Activated naive CD8-positive, alpha-beta T cell treated with anti-CD3 and anti-CD28 coated beads, Interleukin-2, amount 50 U/mL, for 24 hours (primary cell): ENCODE results near the gene RSPRY1.
A peak's percentile ranks its signal among the peaks of the same experiment; 100 is the strongest.

ENCODE experiments used
- ATAC-seq: fragments of 150-1000 bp; cut with Tn5 transposase; one replicate; pipeline ENCODE4 v1.10.0; 2021
- DNase-seq: peaks from one replicate; pipeline ENCODE4 v3.0.0; 2021
- H3K27ac Mint-ChIP-seq: one replicate; pipeline ENCODE4 v1.8.0; 2021; ENCODE audit warnings: mild to moderate bottlenecking, mixed read lengths
- H3K27me3 Mint-ChIP-seq: one replicate; pipeline ENCODE4 v1.8.0; 2021; ENCODE audit warnings: mixed read lengths
- H3K36me3 Mint-ChIP-seq: one replicate; pipeline ENCODE4 v1.8.0; 2021; ENCODE audit warnings: low read depth, mixed read lengths
- H3K4me1 Mint-ChIP-seq: one replicate; pipeline ENCODE4 v1.8.0; 2021; ENCODE audit warnings: mixed read lengths
- H3K4me3 Mint-ChIP-seq: one replicate; pipeline ENCODE4 v1.8.0; 2021; ENCODE audit warnings: mild to moderate bottlenecking, moderate library complexity, mixed read lengths
- H3K9me3 Mint-ChIP-seq: one replicate; pipeline ENCODE4 v1.8.0; 2021; ENCODE audit warnings: mixed read lengths

RSPRY1 gene

DNA sequence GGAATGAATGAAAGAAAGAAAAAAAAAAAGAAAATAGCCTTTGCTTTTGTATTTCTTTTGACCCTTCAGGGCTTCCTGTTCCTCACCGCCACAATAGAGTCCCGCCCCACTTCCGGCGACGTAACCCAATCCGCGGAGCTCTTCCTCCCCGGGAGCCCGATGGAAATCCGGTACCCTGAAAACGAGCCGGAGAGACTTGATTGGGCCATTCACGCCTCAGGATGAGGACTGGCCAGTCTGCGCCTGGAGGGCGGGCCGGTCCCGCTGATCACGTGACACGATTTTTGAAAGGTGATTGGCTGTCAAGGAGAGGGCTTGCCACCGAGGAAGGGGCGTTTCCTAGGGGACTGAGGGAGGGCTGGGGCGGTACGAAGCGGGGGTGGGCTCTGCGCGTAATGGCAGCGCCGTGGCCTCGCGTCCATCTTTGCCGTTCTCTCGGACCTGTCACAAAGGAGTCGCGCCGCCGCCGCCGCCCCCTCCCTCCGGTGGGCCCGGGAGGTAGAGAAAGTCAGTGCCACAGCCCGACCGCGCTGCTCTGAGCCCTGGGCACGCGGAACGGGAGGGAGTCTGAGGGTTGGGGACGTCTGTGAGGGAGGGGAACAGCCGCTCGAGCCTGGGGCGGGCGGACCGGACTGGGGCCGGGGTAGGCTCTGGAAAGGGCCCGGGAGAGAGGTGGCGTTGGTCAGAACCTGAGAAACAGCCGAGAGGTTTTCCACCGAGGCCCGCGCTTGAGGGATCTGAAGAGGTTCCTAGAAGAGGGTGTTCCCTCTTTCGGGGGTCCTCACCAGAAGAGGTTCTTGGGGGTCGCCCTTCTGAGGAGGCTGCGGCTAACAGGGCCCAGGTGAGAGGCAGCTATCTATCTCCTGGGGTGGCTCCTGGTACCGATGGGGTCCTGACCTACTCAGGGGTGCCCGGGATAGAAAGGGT lies at the start of gene RSPRY1, which contains the start of gene PSME3IP1:
TSS of gene RSPRY1 (plus strand) at position 385 of the 927 bp plus-strand sequence. CDS start 18,330 bp downstream, outside the sequence.
TSS of gene PSME3IP1 (minus strand) at position 95 of the 927 bp plus-strand sequence. CDS start 12,185 bp downstream, outside the sequence.
- peak within 1 kb of the TSS; percentile 84 for H3K27ac Mint-ChIP-seq
- no peaks in the 10 kb centered on the region for H3K9me3 Mint-ChIP-seq
- DNase-seq (peak; percentile 97), ATAC-seq (peak; percentile 96)
- H3K4me1 Mint-ChIP-seq, result peaks cover 51% of the 10 kb centered on the region
- H3K4me3 Mint-ChIP-seq, result peak within 1 kb of the TSS; percentile 95
- H3K36me3 Mint-ChIP-seq, result peaks cover 17% of the 10 kb centered on the region
- H3K27me3 Mint-ChIP-seq, result peaks cover 2% of the 10 kb centered on the region

- Mint-ChIP-seq H3K4me3 (no peak overlapping the region), H3K9me3 (no peaks in the 10 kb centered on the region), H3K27me3 (no peaks in the 10 kb centered on the region), H3K27ac (no peak overlapping the region), H3K4me1 (peaks cover 54% of the 10 kb centered on the region), H3K36me3 (no peaks in the 10 kb centered on the region)
- DNase-seq, result no peak
- no peak for ATAC-seq
Measured at GRCh38 chr16:57137043-57137442, 49.1 kb upstream of the RSPRY1 start.

GRCh38 chr16:57137566-57138273 lies 48.4 kb upstream of the RSPRY1 start:
- no peaks in the 10 kb centered on the region for H3K27me3 Mint-ChIP-seq
- H3K4me3 Mint-ChIP-seq, result no peak overlapping the region
- DNase-seq (no peak), ATAC-seq (no peak)
- H3K36me3 Mint-ChIP-seq, result no peaks in the 10 kb centered on the region
- no peaks in the 10 kb centered on the region for H3K9me3 Mint-ChIP-seq
- H3K27ac Mint-ChIP-seq, result no peak overlapping the region
- peaks cover 55% of the 10 kb centered on the region for H3K4me1 Mint-ChIP-seq

GRCh38 chr16:57138281-57138935 lies 47.7 kb upstream of the RSPRY1 start:
- Mint-ChIP-seq H3K27me3 (no peaks in the 10 kb centered on the region), H3K4me3 (no peak overlapping the region), H3K4me1 (peaks cover 51% of the 10 kb centered on the region), H3K27ac (no peak overlapping the region), H3K36me3 (no peaks in the 10 kb centered on the region), H3K9me3 (no peaks in the 10 kb centered on the region)
- no peak for ATAC-seq
- no peak for DNase-seq

DNA sequence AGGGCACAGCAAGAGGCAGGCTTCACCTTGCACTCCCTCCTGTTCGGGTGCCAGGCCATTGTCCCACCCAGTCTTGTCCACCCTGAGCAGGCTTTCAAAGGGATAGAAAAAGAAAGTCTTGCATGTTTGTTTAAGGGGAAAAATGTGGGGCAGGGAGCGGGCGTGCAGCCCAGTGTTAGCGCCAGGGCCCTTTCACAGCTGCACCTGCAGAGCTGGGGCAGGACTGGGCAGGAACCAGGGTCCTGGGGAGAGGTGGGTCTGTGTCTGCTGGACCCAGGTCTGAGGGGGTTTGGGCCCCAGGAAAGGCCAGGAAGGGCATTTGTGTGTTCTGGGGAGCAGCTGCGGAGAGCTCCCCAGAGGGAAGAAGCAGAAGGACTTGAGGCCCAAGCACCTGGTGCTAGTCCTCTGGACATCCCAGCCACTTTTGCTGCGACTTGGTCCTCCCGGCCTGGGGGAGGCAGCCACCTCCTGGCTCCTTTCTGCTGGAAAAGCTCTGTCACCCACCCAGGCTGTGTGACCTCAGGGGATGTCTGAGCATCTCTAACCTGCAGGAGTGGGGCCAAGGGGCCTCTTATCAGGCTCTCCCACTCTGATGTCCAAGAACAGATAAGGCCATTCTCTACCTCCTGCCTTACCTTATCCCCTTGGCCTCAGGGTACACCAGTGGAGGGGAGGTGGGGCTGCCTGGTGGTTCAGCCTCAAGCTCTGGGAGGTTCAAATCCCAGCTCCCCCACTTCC lies 45.0 kb upstream of the RSPRY1 start:
- Mint-ChIP-seq H3K4me1 (peaks cover 25% of the 10 kb centered on the region), H3K27me3 (no peaks in the 10 kb centered on the region), H3K9me3 (no peaks in the 10 kb centered on the region), H3K36me3 (no peaks in the 10 kb centered on the region), H3K4me3 (no peak overlapping the region), H3K27ac (peak overlapping the region; percentile 85)
- no peak for DNase-seq
- ATAC-seq, result no peak

DNA sequence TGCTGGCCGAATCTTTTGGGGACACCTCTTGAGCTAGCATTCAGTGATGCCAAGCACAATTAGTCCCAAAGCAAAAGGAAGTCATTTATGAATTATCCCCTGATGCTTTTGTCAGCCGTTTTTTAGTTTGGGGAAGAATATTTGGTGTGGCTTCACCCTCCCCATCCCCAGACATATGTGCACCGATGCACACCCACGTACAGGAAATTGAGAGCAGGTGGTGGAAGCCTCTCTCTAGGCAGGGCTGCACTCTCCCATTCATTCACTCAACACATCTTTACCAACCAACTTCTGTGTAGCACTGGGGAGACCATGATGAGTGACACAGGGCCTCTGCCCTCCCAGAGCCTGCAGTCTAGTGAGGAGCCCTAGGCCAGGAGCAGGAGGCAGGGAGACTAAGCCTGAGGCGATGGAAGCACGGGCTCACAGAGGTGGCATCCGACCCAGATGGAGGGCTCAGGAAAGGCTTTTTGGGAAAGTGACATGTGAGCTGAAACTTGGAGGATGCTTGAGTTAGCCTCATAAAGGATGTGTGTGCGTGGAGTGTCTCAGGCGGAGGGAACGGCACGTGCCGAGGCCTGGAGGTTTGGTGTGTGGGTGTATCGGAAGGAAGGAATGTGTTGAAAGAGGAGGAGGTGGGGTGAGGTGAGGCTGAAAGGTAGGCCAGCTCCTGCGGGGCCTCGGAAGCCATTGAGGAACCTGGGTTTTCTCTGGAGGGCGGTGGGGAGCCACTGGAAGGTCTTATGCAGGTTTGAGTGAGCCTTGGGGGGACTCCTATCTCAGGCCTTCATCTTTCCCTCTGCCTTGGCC lies 44.1 kb upstream of the RSPRY1 start:
- Mint-ChIP-seq H3K4me3 (no peak overlapping the region), H3K4me1 (peaks cover 22% of the 10 kb centered on the region)

GRCh38 chr16:57143149-57143921 lies 42.8 kb upstream of the RSPRY1 start:
- H3K4me1 Mint-ChIP-seq, result peaks cover 27% of the 10 kb centered on the region
- no peak for ATAC-seq

More for the DNA sequence above, 44.1 kb upstream of the RSPRY1 start:
- Mint-ChIP-seq H3K27ac (peak overlapping the region; percentile 85), H3K9me3 (no peaks in the 10 kb centered on the region), H3K27me3 (no peaks in the 10 kb centered on the region), H3K36me3 (no peaks in the 10 kb centered on the region)
- peak; percentile 70 for ATAC-seq
- DNase-seq, result no peak

DNA sequence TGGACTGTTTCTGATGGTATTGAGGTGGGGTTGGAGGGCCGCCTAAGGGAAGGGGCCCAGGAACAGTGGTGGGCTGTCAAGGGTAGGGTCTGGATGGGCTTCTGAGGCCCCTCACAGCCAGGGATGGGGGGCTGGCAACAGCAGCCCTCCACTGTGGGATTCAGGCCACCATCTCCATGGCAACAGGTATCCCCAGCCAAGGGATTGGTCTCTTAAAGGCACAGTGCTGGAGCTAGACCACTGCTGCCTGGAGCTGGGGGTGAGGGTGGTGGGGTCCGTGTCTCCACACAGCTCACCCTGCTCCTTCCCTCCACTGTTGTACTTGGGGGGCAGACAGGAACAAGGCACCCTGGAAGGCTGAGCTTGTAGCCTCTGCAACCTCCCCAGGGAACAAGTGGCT lies 42.1 kb upstream of the RSPRY1 start:
- ATAC-seq (no peak), DNase-seq (no peak)
- H3K4me3 Mint-ChIP-seq, result no peak overlapping the region
- H3K36me3 Mint-ChIP-seq, result no peaks in the 10 kb centered on the region
- H3K4me1 Mint-ChIP-seq, result peaks cover 27% of the 10 kb centered on the region
- no peaks in the 10 kb centered on the region for H3K9me3 Mint-ChIP-seq
- H3K27me3 Mint-ChIP-seq, result no peaks in the 10 kb centered on the region
- H3K27ac Mint-ChIP-seq, result no peak overlapping the region

More at GRCh38 chr16:57143149-57143921, 42.8 kb upstream of the RSPRY1 start:
- DNase-seq, result no peak
- no peaks in the 10 kb centered on the region for H3K9me3 Mint-ChIP-seq
- H3K27me3 Mint-ChIP-seq, result no peaks in the 10 kb centered on the region
- no peaks in the 10 kb centered on the region for H3K36me3 Mint-ChIP-seq
- H3K4me3 Mint-ChIP-seq, result no peak overlapping the region
- H3K27ac Mint-ChIP-seq, result no peak overlapping the region

DNA sequence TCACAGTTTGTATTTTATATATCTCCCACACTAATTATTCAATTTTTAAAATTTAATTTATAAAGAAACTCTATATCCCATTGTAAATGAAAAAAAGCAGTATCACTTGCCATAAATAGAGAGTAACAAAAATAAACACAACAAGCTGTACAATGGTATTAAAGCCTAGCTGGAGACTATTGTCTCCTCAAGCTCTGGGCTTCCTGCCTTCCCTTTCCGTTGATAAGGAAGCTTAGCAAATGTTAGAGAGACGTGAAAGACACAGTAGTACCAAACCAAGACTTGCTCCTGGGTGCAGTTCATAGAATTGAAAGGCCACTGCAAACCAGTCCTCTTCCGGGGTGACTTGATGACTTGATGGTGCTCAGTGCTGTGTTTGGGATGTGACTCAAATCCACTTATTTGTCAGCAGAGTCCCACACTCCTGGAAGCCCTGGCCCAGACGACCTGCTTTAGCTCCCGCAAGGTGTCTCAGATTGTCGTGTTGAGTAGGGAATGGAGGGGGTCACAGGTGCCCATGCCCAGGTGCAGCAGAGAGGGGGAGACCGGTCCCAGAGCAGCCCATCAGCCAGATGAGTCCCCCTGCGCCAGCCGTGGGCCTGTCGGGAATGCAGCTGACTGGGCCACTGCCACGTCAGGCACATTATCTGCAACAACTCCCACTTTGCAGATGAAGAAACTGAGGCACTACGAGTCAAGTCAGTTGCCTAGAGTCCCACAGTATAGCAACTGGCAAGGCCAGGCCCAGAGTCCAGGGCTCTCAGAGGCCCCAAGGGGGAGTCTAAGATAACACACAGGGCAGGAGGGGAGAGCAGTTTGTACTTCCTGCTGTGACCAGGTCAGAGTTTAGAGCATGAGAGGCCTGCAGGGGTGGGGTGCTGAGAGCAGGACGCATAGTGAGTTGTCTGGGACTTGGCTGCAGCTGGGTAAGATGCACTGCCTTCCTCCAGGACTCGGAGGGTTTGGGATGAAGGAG lies 40.8 kb upstream of the RSPRY1 start:
- peaks cover 25% of the 10 kb centered on the region for H3K4me1 Mint-ChIP-seq
- ATAC-seq, result no peak
- DNase-seq, result no peak
- H3K36me3 Mint-ChIP-seq, result no peaks in the 10 kb centered on the region
- H3K27ac Mint-ChIP-seq, result no peak overlapping the region
- H3K4me3 Mint-ChIP-seq, result no peak overlapping the region
- no peaks in the 10 kb centered on the region for H3K9me3 Mint-ChIP-seq
- no peaks in the 10 kb centered on the region for H3K27me3 Mint-ChIP-seq

GRCh38 chr16:57146040-57146647 lies 40.0 kb upstream of the RSPRY1 start:
- Mint-ChIP-seq H3K27ac (no peak overlapping the region), H3K4me3 (no peak overlapping the region), H3K27me3 (no peaks in the 10 kb centered on the region), H3K4me1 (peaks cover 21% of the 10 kb centered on the region), H3K36me3 (no peaks in the 10 kb centered on the region), H3K9me3 (no peaks in the 10 kb centered on the region)
- no peak for DNase-seq
- no peak for ATAC-seq

DNA sequence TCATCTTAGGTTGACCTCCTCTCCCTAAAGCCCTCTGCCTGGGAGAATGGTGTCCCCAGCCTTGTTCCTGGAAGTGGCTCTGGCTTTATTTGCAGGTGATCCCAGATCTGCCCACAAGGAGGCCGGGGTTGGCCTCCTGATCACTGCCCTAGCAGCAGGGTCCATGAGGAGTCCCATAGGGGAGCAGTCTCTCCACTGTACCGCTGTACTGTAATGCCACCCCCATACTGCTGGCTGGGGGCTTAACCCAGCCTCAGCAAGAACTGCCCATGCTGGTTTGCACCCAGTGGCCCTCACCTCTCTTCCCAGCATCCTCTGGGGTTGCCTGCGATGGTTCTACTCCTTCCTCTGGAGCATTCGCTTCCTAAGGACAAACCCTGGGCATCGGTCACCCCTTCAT lies 39.4 kb upstream of the RSPRY1 start:
- Mint-ChIP-seq H3K4me1 (peaks cover 18% of the 10 kb centered on the region), H3K27me3 (no peaks in the 10 kb centered on the region), H3K9me3 (no peaks in the 10 kb centered on the region), H3K36me3 (no peaks in the 10 kb centered on the region), H3K27ac (no peak overlapping the region), H3K4me3 (no peak overlapping the region)
- DNase-seq (no peak), ATAC-seq (no peak)
